ENCODE measurements around the gene GALK1. TPM values are rescaled to one million over a fixed set of nuclear protein-coding genes. Genes with fewer than 3 reads are reported as not detected.

GALK1 gene
- total RNA-seq, 1 experiment from 2014 or later: 36.7 TPM

- TF ChIP-seq CTCF (conservative IDR thresholded peaks at IDR 0.05): no peak
- no peaks in the 10 kb centered on the region for H3K79me1 ChIP-seq (ENCODE audit: insufficient read depth, low read depth, low read length, poor library complexity, severe bottlenecking)
- H3K4me2 ChIP-seq (ENCODE audit: insufficient read depth, insufficient read length, low read length): no peak overlapping the region
- no peak overlapping the region for H2BK20ac ChIP-seq (ENCODE audit: low read depth, low read length, poor library complexity, severe bottlenecking)
- no peaks in the 10 kb centered on the region for H3K27me3 Mint-ChIP-seq (ENCODE audit: low read depth)
- no peak overlapping the region for H2BK120ac ChIP-seq (ENCODE audit: low read depth, low read length, poor library complexity, severe bottlenecking)
- no peaks in the 10 kb centered on the region for H3K79me2 ChIP-seq (ENCODE audit: insufficient read depth, low read length)
- no peak overlapping the region for H3K27ac Mint-ChIP-seq
- H2BK15ac ChIP-seq (ENCODE audit: low read depth, low read length): no peak overlapping the region
- no peaks in the 10 kb centered on the region for H3K9me3 ChIP-seq (ENCODE audit: control insufficient read depth, low read depth, low read length)
- no peak for DNase-seq
- H4K91ac ChIP-seq (ENCODE audit: insufficient read length, low read depth, low read length): no peak overlapping the region
- no peak overlapping the region for H3K18ac ChIP-seq (ENCODE audit: insufficient read length, low read depth, low read length)
- H3K4ac ChIP-seq (ENCODE audit: low read depth, low read length): no peak overlapping the region
- H3K27me3 ChIP-seq (ENCODE audit: insufficient read depth, low read length): no peaks in the 10 kb centered on the region
- no peaks in the 10 kb centered on the region for H4K20me1 ChIP-seq (ENCODE audit: control insufficient read depth, insufficient read depth, insufficient read length)
- no peak overlapping the region for H3K9ac ChIP-seq (ENCODE audit: extremely low read depth, insufficient read length, low read length)
- H3K14ac ChIP-seq (ENCODE audit: insufficient read depth, low read length): no peak overlapping the region
- H3T11ph ChIP-seq (ENCODE audit: low read length): no peak overlapping the region
- no peak overlapping the region for H3K23ac ChIP-seq (ENCODE audit: insufficient read length, low read depth, low read length)
- no peak overlapping the region for H4K8ac ChIP-seq (replicated peaks; ENCODE audit: insufficient read length, low read depth, low read length)
- H2BK5ac ChIP-seq (ENCODE audit: insufficient read length, low read length): no peak overlapping the region
- H3K36me3 Mint-ChIP-seq (ENCODE audit: insufficient read depth in 1 of 3, low read depth in 3 of 3): no peaks in the 10 kb centered on the region
- no peak overlapping the region for H2AFZ ChIP-seq (ENCODE audit: low read length)
- no peaks in the 10 kb centered on the region for H3K4me1 ChIP-seq (ENCODE audit: insufficient read depth, low read length)
- H2AK5ac ChIP-seq (ENCODE audit: insufficient read length, low read length): no peak overlapping the region
- no peak overlapping the region for H3K4me3 Mint-ChIP-seq
- no peak overlapping the region for H3K27ac ChIP-seq (ENCODE audit: insufficient read length, low read depth, low read length)
- no peak overlapping the region for H3K56ac ChIP-seq (ENCODE audit: insufficient read length, low read depth, low read length)
- WGBS (ENCODE audit: extremely low coverage, insufficient read length, low lambda C conversion rate): no CpG with 5 or more reads among the region's 17 CpGs
- H4K5ac ChIP-seq (ENCODE audit: insufficient read length, low read depth, low read length): no peak overlapping the region
- peaks cover 7% of the 10 kb centered on the region in 2 experiments for H3K4me1 Mint-ChIP-seq
- H3K23me2 ChIP-seq (ENCODE audit: insufficient read length, low read depth, low read length, poor library complexity, severe bottlenecking): no peaks in the 10 kb centered on the region
- H3K9me3 Mint-ChIP-seq: no peaks in the 10 kb centered on the region
- H2BK12ac ChIP-seq (ENCODE audit: insufficient read length, low read depth, low read length): no peak overlapping the region
Measured at GRCh38 chr17:75740215-75740614, 24.8 kb downstream of the GALK1 start.
